Heart right ventricle (tissue), 16 donors: ENCODE results near the gene CD3E. TPM values are rescaled to one million over a fixed set of nuclear protein-coding genes. Genes with fewer than 3 reads are reported as not detected.

Experiments
- ATAC-seq, 8 donors: fragments of 200-7000 bp; cut with Tn5 transposase; one replicate each; pipeline ENCODE4 v1.9.1; 2020; ENCODE audit warnings: mild to moderate bottlenecking in 8 of 8, moderate library complexity in 8 of 8, moderate number of reproducible peaks in 1 of 8
- DNase-seq, 2 donors: peaks; one replicate each; pipeline ENCODE4 v3.0.0-alpha.2; 2020
- H3K27ac ChIP-seq, 10 donors: fragments of 200-600 bp; sonication (generic) in 2 of 10; one replicate each; pipeline versions ENCODE4 v1.5.0 to v1.8.0; 2020 to 2022; ENCODE audit warnings: mild to moderate bottlenecking in 3 of 10
- H3K27me3 ChIP-seq, 7 donors: fragments of 200-600 bp; one replicate each; pipeline ENCODE4 v1.8.0; 2021 to 2022; ENCODE audit warnings: mild to moderate bottlenecking in 2 of 7
- H3K36me3 ChIP-seq, 9 donors: fragments of 200-600 bp; sonication (generic) in 1 of 9; one replicate each; pipeline versions ENCODE4 v1.5.0 to v1.8.0; 2020 to 2022; ENCODE audit warnings: mild to moderate bottlenecking in 2 of 9
- H3K4me1 ChIP-seq, 9 donors: fragments of 200-600 bp; sonication (generic) in 1 of 9; one replicate each; pipeline versions ENCODE4 v1.5.0 to v1.8.0; 2020 to 2022; ENCODE audit warnings: mild to moderate bottlenecking in 4 of 9
- H3K4me3 ChIP-seq, 10 donors: fragments of 200-600 bp; sonication (generic) in 2 of 10; one replicate each; pipeline versions ENCODE4 v1.5.0 to v1.8.0; 2020 to 2022; ENCODE audit warnings: mild to moderate bottlenecking in 7 of 10, moderate library complexity in 2 of 10
- H3K9me3 ChIP-seq, 11 donors: fragments of 200-600 bp in 10 of 11; sonication (generic) in 2 of 11; one replicate each; pipeline versions ENCODE4 v1.5.0 to v1.8.0; 2013 to 2022; ENCODE audit warnings: mild to moderate bottlenecking in 2 of 11, control low read depth in 1 of 11, moderate library complexity in 1 of 11
- WGBS, 2 donors: extraction: QIAGEN DNeasy Blood & Tissue Kit; methylation state at CpG; one replicate each; pipeline ENCODE4 v1.1.7; 2013; ENCODE audit warnings: inconsistent platforms in 1 of 2; 5-methylcytosine and 5-hydroxymethylcytosine counted together
- intact Hi-C, 10 donors: fragments of 100-400 bp; cut with DNase I; formaldehyde crosslinking; loops; one replicate each; pipeline versions ENCODE4 v1.11.1 to v1.14.2; 2022
- long read RNA-seq, 3 donors: library from polyadenylated mRNA; unstranded; transcript quantifications; one replicate each; pipeline ENCODE4 v2.0.0, GENCODE V29; 2020 to 2021
- polyA plus RNA-seq, 2 donors: library from polyadenylated mRNA; stranded (reverse); fragments of 200-250 nt; gene quantifications; one replicate each; pipeline ENCODE4 v1.2.3, GENCODE V29; 2013
- total RNA-seq, 10 donors: library from RNA; stranded (reverse); fragmentation: NEBNext Ultra II Directional in 3 of 10; extraction: Animal tissue kit (Norgen Biotek cat#: 25700) in 3 of 10; gene quantifications; one replicate each; pipeline versions ENCODE4 v1.2.1 to v1.2.4, GENCODE V29; 2021 to 2023
- TF ChIP-seq, protein P1 (sequence below), 9 donors: fragments of 200-600 bp; sonication (generic) in 2 of 9; IDR thresholded peaks; one replicate each; pipeline versions ENCODE4 v1.5.0 to v1.8.0; 2021 to 2022; ENCODE audit warnings: antibody characterized with exemption in 9 of 9, mild to moderate bottlenecking in 5 of 9, moderate library complexity in 1 of 9
- donor health status: Arrhythmogenic right ventricular cardiomyopathy.
- donor health status: ischemic (EF 13 %, LVEDD 7.1; RV severe dilation, severe dysfunction).
- donor health status: healthy with polysubstance abuse.
- donor health status: DM: no; HTN: yes; CAD: no.
- donor health status: DM: no; HTN: no; CAD: no.
- donor health status: ischemic (EF 25% LVEDD 6.9; RV normal size, moderate dysfunction).
- donor health status: ischemic (EF 25% LVEDD 5.7; RV mildly dilated, moderate dysfunction).
- donor health status: healthy.
- donor health status: DM: yes; HTN: yes; CAD: no.
- donor health status: Ischemic cardiomyopathy.
- donor health status: ischemic (EF 35%, LVEDD 5.7; RV mildly dilated, moderate dysfunction).
- donor health status: nonischemic (EF 11% LVEDD 7.7; RV severe dilation, severe dysfunction).
- donor health status: DM: yes; HTN: yes; CAD: no.
- donor health status: PGD.
- donor health status: ischemic (EF 29% LVEDD 5.4; RV normal size, mild dysfunction).
- donor health status: nonischemic (EF 23%, LVEDD 6.1; RV moderate dilation, normal function).

CD3E gene
- total RNA-seq (10 to 100 TPM in 1 of 10 donors, 1 to 10 TPM in 1, under 1 TPM in 6, not detected in 2; 0.17 to 12.2 (median 0.59) TPM), polyA plus RNA-seq (under 1 TPM; 0.37 to 0.62 TPM)
- long read RNA-seq, donor 1, partial matches to known transcripts: 0 of 1 reads
- long read RNA-seq, donor 1, other reads (novel, unspliced or antisense): 1 of 1 reads
- long read RNA-seq, donor 2: 0 reads
- long read RNA-seq, donor 3: 0 reads

- intact Hi-C loops: loop anchor here in 3 of 10 donors (5.0 to 10.0 kb wide), 3 partner anchors 43 to 180 kb away; no protein-coding TSS in a partner anchor
- Histone ChIP-seq H3K36me3 (no peaks in the 10 kb centered on the region), H3K4me1 (no peaks in the 10 kb centered on the region), H3K27ac (peak within 1 kb of the TSS in 1 of 10 donors; percentile 85), H3K9me3 (no peaks in the 10 kb centered on the region), H3K27me3 (peaks cover 0 to 25% (median 9%) of the 10 kb centered on the region in 7 donors), H3K4me3 (peak within 1 kb of the TSS in 1 of 10 donors; percentile 47)
- no peak for DNase-seq
- TF ChIP-seq, protein P1, sequence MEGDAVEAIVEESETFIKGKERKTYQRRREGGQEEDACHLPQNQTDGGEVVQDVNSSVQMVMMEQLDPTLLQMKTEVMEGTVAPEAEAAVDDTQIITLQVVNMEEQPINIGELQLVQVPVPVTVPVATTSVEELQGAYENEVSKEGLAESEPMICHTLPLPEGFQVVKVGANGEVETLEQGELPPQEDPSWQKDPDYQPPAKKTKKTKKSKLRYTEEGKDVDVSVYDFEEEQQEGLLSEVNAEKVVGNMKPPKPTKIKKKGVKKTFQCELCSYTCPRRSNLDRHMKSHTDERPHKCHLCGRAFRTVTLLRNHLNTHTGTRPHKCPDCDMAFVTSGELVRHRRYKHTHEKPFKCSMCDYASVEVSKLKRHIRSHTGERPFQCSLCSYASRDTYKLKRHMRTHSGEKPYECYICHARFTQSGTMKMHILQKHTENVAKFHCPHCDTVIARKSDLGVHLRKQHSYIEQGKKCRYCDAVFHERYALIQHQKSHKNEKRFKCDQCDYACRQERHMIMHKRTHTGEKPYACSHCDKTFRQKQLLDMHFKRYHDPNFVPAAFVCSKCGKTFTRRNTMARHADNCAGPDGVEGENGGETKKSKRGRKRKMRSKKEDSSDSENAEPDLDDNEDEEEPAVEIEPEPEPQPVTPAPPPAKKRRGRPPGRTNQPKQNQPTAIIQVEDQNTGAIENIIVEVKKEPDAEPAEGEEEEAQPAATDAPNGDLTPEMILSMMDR (IDR thresholded peaks at IDR 0.05): no peak
- WGBS, 2 donors: 81 to 82% methylated on average over 8 of the region's 8 CpGs
- ATAC-seq: no peak
These were observed at the start of gene CD3E for GRCh38 chr11:118304568-118305248. Gene CD3E (plus strand): TSS chr11:118304730. CDS start chr11:118304953, 223 bp downstream.

- DNase-seq: no peak
- Histone ChIP-seq H3K9me3 (no peaks in the 10 kb centered on the region), H3K27me3 (peaks cover 0 to 12% (median 6%) of the 10 kb centered on the region in 7 donors), H3K4me3 (no peak overlapping the region), H3K27ac (no peak overlapping the region), H3K36me3 (peaks cover 0 to 19% (median 0%) of the 10 kb centered on the region in 9 donors), H3K4me1 (peaks cover 0 to 12% (median 0%) of the 10 kb centered on the region in 9 donors)
- ATAC-seq: no peak
- WGBS, 2 donors: 0 to 81% methylated on average over 1 of the region's 1 CpG
- TF ChIP-seq, protein P1 (IDR thresholded peaks at IDR 0.05): peak in 1 of 9 donors; percentile 13
- intact Hi-C loops: loop anchor here in 1 of 10 donors (5.0 kb wide), 1 partner anchor 61 kb away; no protein-coding TSS in a partner anchor
These were observed 46.1 kb upstream of the CD3E start for GRCh38 chr11:118258410-118258809.

DNA sequence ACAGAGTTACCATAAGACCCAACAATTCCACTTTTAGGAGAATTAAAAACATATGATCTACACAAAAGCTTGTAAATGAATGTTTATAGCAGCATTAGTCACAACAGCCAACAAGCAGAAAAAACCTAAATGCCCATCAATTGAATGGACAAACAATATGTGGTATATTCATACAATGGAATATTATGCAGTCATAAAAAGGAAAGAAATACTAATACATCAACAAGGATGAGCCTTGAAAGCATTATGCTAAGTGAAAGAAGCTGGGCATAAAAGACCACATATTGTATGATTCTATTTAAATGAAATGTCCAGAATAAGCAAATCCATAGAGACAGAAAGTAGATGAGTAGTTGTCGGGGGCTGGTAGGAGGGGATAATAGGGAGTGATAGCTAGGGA lies 45.4 kb upstream of the CD3E start:
- peaks cover 0 to 14% (median 6%) of the 10 kb centered on the region in 7 donors for H3K27me3 ChIP-seq
- no peak for ATAC-seq
- no peak overlapping the region for H3K4me3 ChIP-seq
- H3K27ac ChIP-seq: no peak overlapping the region
- intact Hi-C loops: loop anchor here in 1 of 10 donors (5.0 kb wide), 1 partner anchor 62 kb away; no protein-coding TSS in a partner anchor
- peaks cover 0 to 19% (median 0%) of the 10 kb centered on the region in 9 donors for H3K36me3 ChIP-seq
- H3K4me1 ChIP-seq: peaks cover 0 to 19% (median 5%) of the 10 kb centered on the region in 9 donors
- H3K9me3 ChIP-seq: no peaks in the 10 kb centered on the region
- 96 to 100% methylated on average over 1 of the region's 1 CpG for WGBS, 2 donors
- no peak for DNase-seq
- TF ChIP-seq, protein P1 (IDR thresholded peaks at IDR 0.05): no peak

DNA sequence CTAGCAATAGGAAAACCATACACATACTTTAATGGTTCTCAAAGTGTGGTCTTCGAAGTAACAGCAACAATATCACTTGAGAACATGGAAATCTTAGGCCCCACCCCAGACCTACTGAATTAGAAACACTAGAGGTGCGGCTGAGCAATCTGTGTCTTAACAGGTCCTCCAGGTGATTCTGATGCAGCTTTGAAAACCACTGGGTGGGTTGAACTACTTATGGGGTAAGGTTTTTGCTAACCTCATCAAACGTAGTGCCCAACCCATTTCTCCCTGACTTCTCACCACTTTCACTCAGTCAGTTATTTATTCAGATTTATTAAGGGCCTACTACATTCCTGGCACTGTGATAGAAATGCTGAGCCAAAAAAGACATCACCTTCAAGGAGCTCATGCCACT lies 44.2 kb upstream of the CD3E start:
- ATAC-seq (no peak), DNase-seq (no peak)
- TF ChIP-seq, protein P1 (IDR thresholded peaks at IDR 0.05): no peak
- Histone ChIP-seq H3K27ac (no peak overlapping the region), H3K4me1 (peaks cover 0 to 23% (median 7%) of the 10 kb centered on the region in 9 donors), H3K9me3 (no peaks in the 10 kb centered on the region), H3K4me3 (no peak overlapping the region), H3K27me3 (peaks cover 0 to 20% (median 6%) of the 10 kb centered on the region in 7 donors), H3K36me3 (peaks cover 0 to 17% (median 0%) of the 10 kb centered on the region in 9 donors)
- 89 to 91% methylated on average over 3 of the region's 3 CpGs for WGBS, 2 donors
- intact Hi-C loops: no loop called here
